ENCODE data around the gene DCC.

The DCC gene

DNA sequence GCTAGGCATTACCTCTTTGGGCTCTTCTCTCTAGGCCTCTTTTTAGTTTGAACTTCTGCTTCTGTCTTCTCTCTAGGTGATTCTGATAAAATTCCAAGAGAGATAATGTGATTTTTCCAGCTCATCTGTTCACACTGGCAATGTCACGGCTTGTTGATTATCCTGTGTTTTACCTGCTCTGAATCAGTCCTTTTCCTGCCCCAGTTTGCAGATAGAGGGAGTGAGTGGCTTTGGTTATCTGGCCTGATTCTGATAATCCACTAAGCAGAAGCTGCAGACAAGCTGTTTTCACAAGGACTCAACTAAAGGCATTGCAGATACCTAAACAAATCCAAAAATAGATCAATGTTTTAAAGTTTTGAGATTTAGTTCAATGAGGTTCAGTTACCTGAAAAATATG, 111.9 kb downstream of the DCC start:
- TF ChIP-seq, protein P1, sequence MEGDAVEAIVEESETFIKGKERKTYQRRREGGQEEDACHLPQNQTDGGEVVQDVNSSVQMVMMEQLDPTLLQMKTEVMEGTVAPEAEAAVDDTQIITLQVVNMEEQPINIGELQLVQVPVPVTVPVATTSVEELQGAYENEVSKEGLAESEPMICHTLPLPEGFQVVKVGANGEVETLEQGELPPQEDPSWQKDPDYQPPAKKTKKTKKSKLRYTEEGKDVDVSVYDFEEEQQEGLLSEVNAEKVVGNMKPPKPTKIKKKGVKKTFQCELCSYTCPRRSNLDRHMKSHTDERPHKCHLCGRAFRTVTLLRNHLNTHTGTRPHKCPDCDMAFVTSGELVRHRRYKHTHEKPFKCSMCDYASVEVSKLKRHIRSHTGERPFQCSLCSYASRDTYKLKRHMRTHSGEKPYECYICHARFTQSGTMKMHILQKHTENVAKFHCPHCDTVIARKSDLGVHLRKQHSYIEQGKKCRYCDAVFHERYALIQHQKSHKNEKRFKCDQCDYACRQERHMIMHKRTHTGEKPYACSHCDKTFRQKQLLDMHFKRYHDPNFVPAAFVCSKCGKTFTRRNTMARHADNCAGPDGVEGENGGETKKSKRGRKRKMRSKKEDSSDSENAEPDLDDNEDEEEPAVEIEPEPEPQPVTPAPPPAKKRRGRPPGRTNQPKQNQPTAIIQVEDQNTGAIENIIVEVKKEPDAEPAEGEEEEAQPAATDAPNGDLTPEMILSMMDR (IDR thresholded peaks at IDR 0.05; ENCODE audit: poor library complexity, severe bottlenecking): no peak
- ATAC-seq (ENCODE audit: low read depth) (no peak), DNase-seq (ENCODE audit: low spot score) (no peak)
- no peaks in the 10 kb centered on the region for H3K4me1 ChIP-seq (ENCODE audit: insufficient read depth, poor library complexity, severe bottlenecking)
- H3K9me3 ChIP-seq (ENCODE audit: severe bottlenecking): no peaks in the 10 kb centered on the region
- no peak overlapping the region for H3K27ac ChIP-seq (ENCODE audit: poor library complexity, severe bottlenecking)
- no peak overlapping the region for H3K4me3 ChIP-seq (ENCODE audit: severe bottlenecking)
- H3K27me3 ChIP-seq (ENCODE audit: insufficient read depth, poor library complexity, severe bottlenecking): no peaks in the 10 kb centered on the region
- no peaks in the 10 kb centered on the region for H3K36me3 ChIP-seq (ENCODE audit: low read depth)

DNA sequence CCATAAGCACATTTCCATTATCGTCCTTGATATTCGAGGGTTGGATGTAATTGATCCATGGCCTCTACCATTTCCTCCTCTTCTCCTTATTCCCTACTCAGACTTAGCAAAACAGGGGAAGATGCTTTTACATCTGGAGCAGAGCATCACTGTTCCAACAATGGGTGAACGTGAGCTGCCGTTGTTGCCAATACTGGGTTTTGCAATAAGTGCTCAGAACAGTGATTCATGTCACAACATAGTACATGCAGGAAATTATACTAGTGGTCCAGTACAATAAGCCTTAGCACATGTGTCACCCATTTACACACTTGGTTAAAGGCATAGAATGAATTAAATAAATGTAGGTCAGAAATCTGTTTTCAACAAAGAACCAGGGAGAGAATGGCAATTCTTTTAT, 112.4 kb downstream of the DCC start:
- H3K4me1 ChIP-seq (ENCODE audit: insufficient read depth, poor library complexity, severe bottlenecking): no peaks in the 10 kb centered on the region
- no peak overlapping the region for H3K27ac ChIP-seq (ENCODE audit: poor library complexity, severe bottlenecking)
- ATAC-seq (ENCODE audit: low read depth): no peak
- H3K27me3 ChIP-seq (ENCODE audit: insufficient read depth, poor library complexity, severe bottlenecking): no peaks in the 10 kb centered on the region
- no peak for DNase-seq (ENCODE audit: low spot score)
- H3K9me3 ChIP-seq (ENCODE audit: severe bottlenecking): no peaks in the 10 kb centered on the region
- TF ChIP-seq, protein P1 (IDR thresholded peaks at IDR 0.05; ENCODE audit: poor library complexity, severe bottlenecking): no peak
- H3K36me3 ChIP-seq (ENCODE audit: low read depth): no peaks in the 10 kb centered on the region
- H3K4me3 ChIP-seq (ENCODE audit: severe bottlenecking): no peak overlapping the region

DNA sequence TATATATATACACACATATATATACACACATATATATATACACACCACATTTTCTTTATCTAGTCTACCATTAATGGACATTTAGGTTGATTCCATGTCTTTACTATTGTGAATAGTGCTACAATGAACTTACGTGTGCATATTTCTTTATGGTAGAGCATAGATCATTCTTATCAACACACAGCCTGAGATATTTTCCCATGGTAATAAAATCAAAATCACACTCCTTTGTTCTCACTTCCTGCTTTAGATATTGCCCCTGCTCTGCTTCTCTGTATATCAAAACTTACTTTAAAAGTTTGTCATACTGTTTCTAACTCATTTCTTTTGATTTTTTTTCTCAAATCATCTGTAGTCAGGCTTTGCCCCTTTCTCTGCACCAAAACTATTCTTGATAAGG, 119.9 kb downstream of the DCC start:
- DNase-seq (ENCODE audit: low spot score) (no peak), ATAC-seq (ENCODE audit: low read depth) (no peak)
- Histone ChIP-seq H3K4me3 (ENCODE audit: severe bottlenecking) (no peak overlapping the region), H3K27ac (ENCODE audit: poor library complexity, severe bottlenecking) (no peak overlapping the region), H3K36me3 (ENCODE audit: low read depth) (no peaks in the 10 kb centered on the region), H3K27me3 (ENCODE audit: insufficient read depth, poor library complexity, severe bottlenecking) (no peaks in the 10 kb centered on the region), H3K9me3 (ENCODE audit: severe bottlenecking) (no peaks in the 10 kb centered on the region), H3K4me1 (ENCODE audit: insufficient read depth, poor library complexity, severe bottlenecking) (no peaks in the 10 kb centered on the region)
- TF ChIP-seq, protein P1 (IDR thresholded peaks at IDR 0.05; ENCODE audit: poor library complexity, severe bottlenecking): no peak

DNA sequence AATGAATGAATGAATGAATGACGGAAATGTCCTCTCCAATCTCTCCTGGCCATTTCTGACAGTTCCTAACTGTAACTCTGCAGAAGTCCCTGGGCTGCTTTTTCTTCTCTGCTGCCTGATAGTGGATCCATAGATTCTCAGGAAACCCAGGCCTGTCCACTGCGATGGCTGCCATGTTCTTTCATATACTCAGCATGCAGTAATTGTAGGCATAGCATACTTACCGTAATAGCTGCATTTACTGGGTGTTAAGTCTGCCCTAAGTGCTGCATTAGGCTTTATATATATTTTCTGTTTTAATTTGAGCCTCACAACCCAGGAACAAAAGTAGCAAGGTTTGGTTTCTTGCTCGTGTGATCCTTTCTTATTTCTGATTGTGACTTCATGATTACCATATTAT, 122.9 kb downstream of the DCC start:
- H3K4me1 ChIP-seq (ENCODE audit: insufficient read depth, poor library complexity, severe bottlenecking): no peaks in the 10 kb centered on the region
- no peak for ATAC-seq (ENCODE audit: low read depth)
- H3K27me3 ChIP-seq (ENCODE audit: insufficient read depth, poor library complexity, severe bottlenecking): no peaks in the 10 kb centered on the region
- no peak overlapping the region for H3K4me3 ChIP-seq (ENCODE audit: severe bottlenecking)
- no peaks in the 10 kb centered on the region for H3K9me3 ChIP-seq (ENCODE audit: severe bottlenecking)
- TF ChIP-seq, protein P1 (IDR thresholded peaks at IDR 0.05; ENCODE audit: poor library complexity, severe bottlenecking): no peak
- H3K27ac ChIP-seq (ENCODE audit: poor library complexity, severe bottlenecking): no peak overlapping the region
- H3K36me3 ChIP-seq (ENCODE audit: low read depth): no peaks in the 10 kb centered on the region
- DNase-seq (ENCODE audit: low spot score): no peak

DNA sequence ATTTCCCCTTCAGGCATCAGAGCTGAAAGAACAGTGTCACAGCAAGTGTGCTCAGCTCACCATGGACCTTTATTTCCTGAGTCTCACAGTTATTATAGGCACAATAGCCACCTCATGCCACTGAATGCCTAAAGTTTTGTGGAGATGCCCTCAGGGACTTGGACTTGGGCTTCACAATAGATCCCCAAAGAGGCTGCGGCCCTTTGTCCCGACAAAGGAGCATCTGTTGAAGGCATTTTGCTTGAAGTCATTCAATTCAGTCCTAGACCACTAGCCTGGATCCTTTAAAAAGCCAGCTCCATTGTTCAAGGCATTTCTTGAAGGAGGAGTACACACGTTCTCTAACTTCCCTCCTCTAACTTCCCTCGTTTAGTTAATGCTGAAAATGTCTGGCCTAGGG, 125.4 kb downstream of the DCC start:
- no peaks in the 10 kb centered on the region for H3K36me3 ChIP-seq (ENCODE audit: low read depth)
- DNase-seq (ENCODE audit: low spot score) (no peak), ATAC-seq (ENCODE audit: low read depth) (no peak)
- no peak overlapping the region for H3K4me3 ChIP-seq (ENCODE audit: severe bottlenecking)
- H3K4me1 ChIP-seq (ENCODE audit: insufficient read depth, poor library complexity, severe bottlenecking): no peaks in the 10 kb centered on the region
- H3K9me3 ChIP-seq (ENCODE audit: severe bottlenecking): no peaks in the 10 kb centered on the region
- H3K27ac ChIP-seq (ENCODE audit: poor library complexity, severe bottlenecking): no peak overlapping the region
- TF ChIP-seq, protein P1 (IDR thresholded peaks at IDR 0.05; ENCODE audit: poor library complexity, severe bottlenecking): no peak
- H3K27me3 ChIP-seq (ENCODE audit: insufficient read depth, poor library complexity, severe bottlenecking): no peaks in the 10 kb centered on the region
